WTC11 (cell line): Measurements from ENCODE around the gene RTEL1. TPM values are rescaled to one million over a fixed set of nuclear protein-coding genes. Genes with fewer than 3 reads are reported as not detected.

Experiments
- ATAC-seq: fragments of 200-7000 bp; cut with Tn5 transposase; 2 replicates; pipeline ENCODE4 v1.10.0; 2021; ENCODE audit warnings: mild to moderate bottlenecking, moderate library complexity
- CTCF ChIA-PET: fragments of 300-600 bp; sonication (Branson Sonifier 250); formaldehyde crosslinking; loops from one replicate; lab custom pipeline; 2021; ENCODE audit warnings: antibody characterized with exemption; lab: Charles Lee
- POLR2A ChIA-PET: fragments of 350-600 bp; sonication (Branson Sonifier 250); formaldehyde crosslinking; loops from one replicate; lab custom pipeline; 2021; ENCODE audit warnings: antibody characterized with exemption; lab: Charles Lee
- DNase-seq: peaks from one replicate; pipeline ENCODE4 v3.0.0; 2021; ENCODE audit warnings: low spot score
- H3K27ac Mint-ChIP-seq: 2 replicates; pipeline ENCODE4 v1.8.0; 2021; ENCODE audit warnings: mixed read lengths
- H3K27me3 Mint-ChIP-seq: 2 replicates; pipeline ENCODE4 v1.8.0; 2021; ENCODE audit warnings: low read depth, mild to moderate bottlenecking, moderate library complexity, mixed read lengths
- H3K36me3 Mint-ChIP-seq: 2 replicates; pipeline ENCODE4 v1.8.0; 2021; ENCODE audit warnings: mixed read lengths
- H3K4me1 Mint-ChIP-seq: 2 replicates; pipeline ENCODE4 v1.8.0; 2022; ENCODE audit warnings: mixed read lengths
- H3K4me3 Mint-ChIP-seq: 2 replicates; pipeline ENCODE4 v1.8.0; 2021; ENCODE audit warnings: mild to moderate bottlenecking, moderate library complexity, mixed read lengths
- H3K9me3 Mint-ChIP-seq: 2 replicates; pipeline ENCODE4 v1.8.0; 2021; ENCODE audit warnings: mixed read lengths
- CBFB ChIP-seq: sonication (generic); formaldehyde crosslinking; IDR thresholded peaks from 2 replicates; pipeline ENCODE4 v1.8.1; 2022; ENCODE audit warnings: mild to moderate bottlenecking, low read depth, missing genetic modification reagents
- ELF4 ChIP-seq: sonication (generic); formaldehyde crosslinking; IDR thresholded peaks from 2 replicates; pipeline ENCODE4 v1.8.1; 2022; ENCODE audit warnings: low read depth, mild to moderate bottlenecking, moderate library complexity, missing genetic modification reagents
- HMGA2 ChIP-seq: fragments of 250-450 bp; sonication (Bioruptor Pico); IDR thresholded peaks from 2 replicates; pipeline ENCODE4 v1.4.0; 2021; ENCODE audit warnings: mild to moderate bottlenecking, moderate library complexity
- MXD4 ChIP-seq: fragments of 250-450 bp; sonication (Bioruptor Pico); IDR thresholded peaks from 2 replicates; pipeline ENCODE4 v1.8.0; 2021; ENCODE audit warnings: mild to moderate bottlenecking, moderate library complexity, borderline replicate concordance
- NFYB ChIP-seq: sonication (generic); formaldehyde crosslinking; conservative IDR thresholded peaks from 2 replicates; pipeline ENCODE4 v1.8.0; 2022; ENCODE audit warnings: low read depth, missing genetic modification reagents
- NR2C2 ChIP-seq: sonication (generic); formaldehyde crosslinking; IDR thresholded peaks from 2 replicates; pipeline ENCODE4 v1.8.0; 2022; ENCODE audit warnings: mild to moderate bottlenecking, missing genetic modification reagents
- PRRX2 ChIP-seq: fragments of 250-450 bp; sonication (Bioruptor Pico); IDR thresholded peaks from 2 replicates; pipeline ENCODE4 v1.8.0; 2021; ENCODE audit warnings: mild to moderate bottlenecking
- SMAD4 ChIP-seq: sonication (generic); formaldehyde crosslinking; IDR thresholded peaks from 2 replicates; pipeline ENCODE4 v1.8.0; 2022; ENCODE audit warnings: mild to moderate bottlenecking, missing genetic modification reagents
- TP53 ChIP-seq: sonication (generic); formaldehyde crosslinking; IDR thresholded peaks from 2 replicates; pipeline ENCODE4 v1.8.1; 2023; ENCODE audit warnings: mild to moderate bottlenecking, missing genetic modification reagents
- ZNF121 ChIP-seq: sonication (generic); formaldehyde crosslinking; IDR thresholded peaks from 2 replicates; pipeline ENCODE4 v1.8.0; 2023; ENCODE audit warnings: missing genetic modification reagents
- ZNF138 ChIP-seq: sonication (generic); formaldehyde crosslinking; conservative IDR thresholded peaks from 2 replicates; pipeline ENCODE4 v1.8.1; 2022; ENCODE audit warnings: mild to moderate bottlenecking, moderate library complexity, missing genetic modification reagents
- total RNA-seq: library from RNA; stranded (reverse); gene quantifications from 3 replicates; pipeline ENCODE4 v1.2.3, GENCODE V29; 2021
- TF ChIP-seq, protein P1 (sequence below): sonication (generic); formaldehyde crosslinking; IDR thresholded peaks from 2 replicates; pipeline ENCODE4 v1.8.1; 2022; ENCODE audit warnings: missing genetic modification reagents, borderline replicate concordance
- TF ChIP-seq, protein P2 (sequence below): sonication (generic); formaldehyde crosslinking; IDR thresholded peaks from 2 replicates; pipeline ENCODE4 v1.8.1; 2023; ENCODE audit warnings: mild to moderate bottlenecking, missing genetic modification reagents, borderline replicate concordance
- TF ChIP-seq, protein P3 (sequence below): sonication (generic); formaldehyde crosslinking; IDR thresholded peaks from 2 replicates; pipeline ENCODE4 v1.8.1; 2022; ENCODE audit warnings: low read depth, mild to moderate bottlenecking, moderate library complexity, missing genetic modification reagents, borderline replicate concordance
- TF ChIP-seq, protein P4 (sequence below): sonication (generic); formaldehyde crosslinking; IDR thresholded peaks from 2 replicates; pipeline ENCODE4 v1.8.0; 2022; ENCODE audit warnings: missing genetic modification reagents
- TF ChIP-seq, protein P5 (sequence below): sonication (generic); formaldehyde crosslinking; IDR thresholded peaks from 2 replicates; pipeline ENCODE4 v1.8.1; 2023; ENCODE audit warnings: mild to moderate bottlenecking, missing genetic modification reagents, moderate library complexity

RTEL1 gene
- total RNA-seq, 1 experiment from 2014 or later: 44.9 TPM

DNA sequence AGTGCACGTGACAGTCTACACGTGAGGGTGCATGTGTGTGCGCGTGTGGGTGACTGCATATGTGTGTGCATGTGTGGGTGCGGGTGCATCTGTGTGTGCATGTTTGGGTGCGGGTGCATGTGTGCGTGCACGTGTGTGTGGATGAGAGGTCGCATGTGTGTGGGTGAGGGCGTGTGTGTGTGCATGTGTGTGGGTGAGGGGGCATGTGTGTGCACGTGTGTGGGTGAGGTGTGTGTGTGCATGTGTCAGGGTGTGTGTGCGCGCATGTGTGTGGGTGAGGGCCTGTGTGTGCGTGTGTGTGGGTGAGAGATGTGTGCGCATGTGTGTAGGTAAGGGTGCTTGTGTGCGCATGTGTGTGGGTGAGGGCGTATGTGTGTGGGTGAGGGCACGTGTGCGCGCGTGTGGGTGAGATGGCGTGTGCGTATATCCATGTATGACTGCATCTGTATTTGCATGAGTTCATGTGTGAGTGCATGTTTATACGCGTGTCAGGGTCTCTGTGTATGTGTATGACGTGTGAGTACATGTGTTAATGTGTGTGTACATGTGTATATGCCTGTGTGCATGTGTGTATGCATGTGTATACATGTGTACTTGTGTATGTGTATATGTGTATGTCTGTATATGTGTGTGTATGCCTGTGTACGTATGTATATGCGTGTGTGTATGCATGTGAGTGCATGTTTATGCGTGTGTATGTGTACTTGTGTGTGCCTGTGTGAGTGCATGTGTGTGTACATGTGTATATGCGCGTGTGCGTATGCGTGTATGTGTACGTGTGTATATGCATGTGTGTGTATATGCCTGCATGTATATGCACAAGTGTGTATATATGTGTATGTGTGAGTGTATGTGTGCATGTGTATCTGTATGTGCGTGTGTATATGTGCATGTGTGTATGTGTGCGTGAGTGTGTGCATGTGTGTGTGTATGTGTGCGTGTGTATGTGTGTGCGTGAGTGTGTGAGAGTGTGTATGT is 74.3 kb downstream of the RTEL1 start:
- POLR2A ChIA-PET: no interaction called here
- ATAC-seq (no peak), DNase-seq (no peak)
- Mint-ChIP-seq H3K9me3 (no peaks in the 10 kb centered on the region), H3K4me3 (no peak overlapping the region), H3K27ac (no peak overlapping the region), H3K4me1 (no peaks in the 10 kb centered on the region), H3K27me3 (no peaks in the 10 kb centered on the region), H3K36me3 (peaks cover 8% of the 10 kb centered on the region; the same call in 1 of the 2 replicates)
- TF ChIP-seq, protein P1, sequence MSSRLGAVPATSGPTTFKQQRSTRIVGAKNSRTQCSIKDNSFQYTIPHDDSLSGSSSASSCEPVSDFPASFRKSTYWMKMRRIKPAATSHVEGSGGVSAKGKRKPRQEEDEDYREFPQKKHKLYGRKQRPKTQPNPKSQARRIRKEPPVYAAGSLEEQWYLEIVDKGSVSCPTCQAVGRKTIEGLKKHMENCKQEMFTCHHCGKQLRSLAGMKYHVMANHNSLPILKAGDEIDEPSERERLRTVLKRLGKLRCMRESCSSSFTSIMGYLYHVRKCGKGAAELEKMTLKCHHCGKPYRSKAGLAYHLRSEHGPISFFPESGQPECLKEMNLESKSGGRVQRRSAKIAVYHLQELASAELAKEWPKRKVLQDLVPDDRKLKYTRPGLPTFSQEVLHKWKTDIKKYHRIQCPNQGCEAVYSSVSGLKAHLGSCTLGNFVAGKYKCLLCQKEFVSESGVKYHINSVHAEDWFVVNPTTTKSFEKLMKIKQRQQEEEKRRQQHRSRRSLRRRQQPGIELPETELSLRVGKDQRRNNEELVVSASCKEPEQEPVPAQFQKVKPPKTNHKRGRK (CRISPR knock-in tag): no peak
- TF ChIP-seq MXD4 (CRISPR knock-in tag): no peak
- TF ChIP-seq TP53 (CRISPR knock-in tag): no peak
- TF ChIP-seq, protein P2, sequence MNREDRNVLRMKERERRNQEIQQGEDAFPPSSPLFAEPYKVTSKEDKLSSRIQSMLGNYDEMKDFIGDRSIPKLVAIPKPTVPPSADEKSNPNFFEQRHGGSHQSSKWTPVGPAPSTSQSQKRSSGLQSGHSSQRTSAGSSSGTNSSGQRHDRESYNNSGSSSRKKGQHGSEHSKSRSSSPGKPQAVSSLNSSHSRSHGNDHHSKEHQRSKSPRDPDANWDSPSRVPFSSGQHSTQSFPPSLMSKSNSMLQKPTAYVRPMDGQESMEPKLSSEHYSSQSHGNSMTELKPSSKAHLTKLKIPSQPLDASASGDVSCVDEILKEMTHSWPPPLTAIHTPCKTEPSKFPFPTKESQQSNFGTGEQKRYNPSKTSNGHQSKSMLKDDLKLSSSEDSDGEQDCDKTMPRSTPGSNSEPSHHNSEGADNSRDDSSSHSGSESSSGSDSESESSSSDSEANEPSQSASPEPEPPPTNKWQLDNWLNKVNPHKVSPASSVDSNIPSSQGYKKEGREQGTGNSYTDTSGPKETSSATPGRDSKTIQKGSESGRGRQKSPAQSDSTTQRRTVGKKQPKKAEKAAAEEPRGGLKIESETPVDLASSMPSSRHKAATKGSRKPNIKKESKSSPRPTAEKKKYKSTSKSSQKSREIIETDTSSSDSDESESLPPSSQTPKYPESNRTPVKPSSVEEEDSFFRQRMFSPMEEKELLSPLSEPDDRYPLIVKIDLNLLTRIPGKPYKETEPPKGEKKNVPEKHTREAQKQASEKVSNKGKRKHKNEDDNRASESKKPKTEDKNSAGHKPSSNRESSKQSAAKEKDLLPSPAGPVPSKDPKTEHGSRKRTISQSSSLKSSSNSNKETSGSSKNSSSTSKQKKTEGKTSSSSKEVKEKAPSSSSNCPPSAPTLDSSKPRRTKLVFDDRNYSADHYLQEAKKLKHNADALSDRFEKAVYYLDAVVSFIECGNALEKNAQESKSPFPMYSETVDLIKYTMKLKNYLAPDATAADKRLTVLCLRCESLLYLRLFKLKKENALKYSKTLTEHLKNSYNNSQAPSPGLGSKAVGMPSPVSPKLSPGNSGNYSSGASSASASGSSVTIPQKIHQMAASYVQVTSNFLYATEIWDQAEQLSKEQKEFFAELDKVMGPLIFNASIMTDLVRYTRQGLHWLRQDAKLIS (CRISPR knock-in tag): no peak
- no peak for TF ChIP-seq ZNF121
- TF ChIP-seq, protein P3, sequence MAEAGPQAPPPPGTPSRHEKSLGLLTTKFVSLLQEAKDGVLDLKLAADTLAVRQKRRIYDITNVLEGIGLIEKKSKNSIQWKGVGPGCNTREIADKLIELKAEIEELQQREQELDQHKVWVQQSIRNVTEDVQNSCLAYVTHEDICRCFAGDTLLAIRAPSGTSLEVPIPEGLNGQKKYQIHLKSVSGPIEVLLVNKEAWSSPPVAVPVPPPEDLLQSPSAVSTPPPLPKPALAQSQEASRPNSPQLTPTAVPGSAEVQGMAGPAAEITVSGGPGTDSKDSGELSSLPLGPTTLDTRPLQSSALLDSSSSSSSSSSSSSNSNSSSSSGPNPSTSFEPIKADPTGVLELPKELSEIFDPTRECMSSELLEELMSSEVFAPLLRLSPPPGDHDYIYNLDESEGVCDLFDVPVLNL: no peak
- no peak for TF ChIP-seq NR2C2 (CRISPR knock-in tag)
- CTCF ChIA-PET: no interaction called here

- peaks cover 8% of the 10 kb centered on the region; the same call in 1 of the 2 replicates for H3K36me3 Mint-ChIP-seq
- ATAC-seq: no peak
Observed at GRCh38 chr20:63733117-63733516, 75.0 kb downstream of the RTEL1 start.

DNA sequence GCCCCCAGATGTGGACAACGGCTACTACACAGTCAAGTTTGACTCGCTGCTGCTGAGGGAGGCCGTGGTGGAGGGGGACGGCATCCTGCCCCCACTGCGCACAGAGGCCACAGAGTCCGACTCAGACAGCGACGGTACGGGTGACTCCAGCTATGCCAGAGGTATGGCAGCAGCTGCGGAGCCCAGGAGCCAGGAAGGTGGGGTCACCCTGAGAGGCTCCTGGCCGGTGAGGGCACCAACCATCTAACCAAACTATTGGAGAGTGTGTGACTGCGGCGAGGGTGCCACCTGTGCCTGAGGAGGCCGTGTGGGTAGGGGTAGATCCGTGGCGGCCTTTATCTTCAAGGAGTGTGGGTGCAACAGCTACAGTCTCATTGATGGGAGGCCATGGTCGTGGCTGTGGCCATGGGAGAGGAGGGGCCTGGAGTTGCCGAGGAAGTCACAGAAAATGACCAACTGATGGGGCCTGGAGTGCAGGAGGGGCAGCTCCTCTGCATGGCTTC is 75.5 kb downstream of the RTEL1 start:
- no peak overlapping the region for H3K4me3 Mint-ChIP-seq
- ChIA-PET POLR2A (no interaction called here), CTCF (no interaction called here)
- DNase-seq (no peak), ATAC-seq (no peak)
- H3K4me1 Mint-ChIP-seq: no peaks in the 10 kb centered on the region
- no peaks in the 10 kb centered on the region for H3K9me3 Mint-ChIP-seq
- peaks cover 8% of the 10 kb centered on the region; the same call in 1 of the 2 replicates for H3K36me3 Mint-ChIP-seq
- no peaks in the 10 kb centered on the region for H3K27me3 Mint-ChIP-seq
- no peak overlapping the region; the same call in 1 of the 2 replicates for H3K27ac Mint-ChIP-seq
- TF ChIP-seq, protein P4, sequence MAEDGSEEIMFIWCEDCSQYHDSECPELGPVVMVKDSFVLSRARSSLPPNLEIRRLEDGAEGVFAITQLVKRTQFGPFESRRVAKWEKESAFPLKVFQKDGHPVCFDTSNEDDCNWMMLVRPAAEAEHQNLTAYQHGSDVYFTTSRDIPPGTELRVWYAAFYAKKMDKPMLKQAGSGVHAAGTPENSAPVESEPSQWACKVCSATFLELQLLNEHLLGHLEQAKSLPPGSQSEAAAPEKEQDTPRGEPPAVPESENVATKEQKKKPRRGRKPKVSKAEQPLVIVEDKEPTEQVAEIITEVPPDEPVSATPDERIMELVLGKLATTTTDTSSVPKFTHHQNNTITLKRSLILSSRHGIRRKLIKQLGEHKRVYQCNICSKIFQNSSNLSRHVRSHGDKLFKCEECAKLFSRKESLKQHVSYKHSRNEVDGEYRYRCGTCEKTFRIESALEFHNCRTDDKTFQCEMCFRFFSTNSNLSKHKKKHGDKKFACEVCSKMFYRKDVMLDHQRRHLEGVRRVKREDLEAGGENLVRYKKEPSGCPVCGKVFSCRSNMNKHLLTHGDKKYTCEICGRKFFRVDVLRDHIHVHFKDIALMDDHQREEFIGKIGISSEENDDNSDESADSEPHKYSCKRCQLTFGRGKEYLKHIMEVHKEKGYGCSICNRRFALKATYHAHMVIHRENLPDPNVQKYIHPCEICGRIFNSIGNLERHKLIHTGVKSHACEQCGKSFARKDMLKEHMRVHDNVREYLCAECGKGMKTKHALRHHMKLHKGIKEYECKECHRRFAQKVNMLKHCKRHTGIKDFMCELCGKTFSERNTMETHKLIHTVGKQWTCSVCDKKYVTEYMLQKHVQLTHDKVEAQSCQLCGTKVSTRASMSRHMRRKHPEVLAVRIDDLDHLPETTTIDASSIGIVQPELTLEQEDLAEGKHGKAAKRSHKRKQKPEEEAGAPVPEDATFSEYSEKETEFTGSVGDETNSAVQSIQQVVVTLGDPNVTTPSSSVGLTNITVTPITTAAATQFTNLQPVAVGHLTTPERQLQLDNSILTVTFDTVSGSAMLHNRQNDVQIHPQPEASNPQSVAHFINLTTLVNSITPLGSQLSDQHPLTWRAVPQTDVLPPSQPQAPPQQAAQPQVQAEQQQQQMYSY (CRISPR knock-in tag): no peak
- TF ChIP-seq SMAD4 (CRISPR knock-in tag) (no peak), PRRX2 (CRISPR knock-in tag) (no peak), CBFB (CRISPR knock-in tag) (no peak), NR2C2 (CRISPR knock-in tag) (no peak), MXD4 (CRISPR knock-in tag) (no peak)
- TF ChIP-seq, protein P5, sequence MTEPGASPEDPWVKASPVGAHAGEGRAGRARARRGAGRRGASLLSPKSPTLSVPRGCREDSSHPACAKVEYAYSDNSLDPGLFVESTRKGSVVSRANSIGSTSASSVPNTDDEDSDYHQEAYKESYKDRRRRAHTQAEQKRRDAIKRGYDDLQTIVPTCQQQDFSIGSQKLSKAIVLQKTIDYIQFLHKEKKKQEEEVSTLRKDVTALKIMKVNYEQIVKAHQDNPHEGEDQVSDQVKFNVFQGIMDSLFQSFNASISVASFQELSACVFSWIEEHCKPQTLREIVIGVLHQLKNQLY (CRISPR knock-in tag): no peak
- TF ChIP-seq, protein P3: no peak

More at GRCh38 chr20:63733117-63733516, 75.0 kb downstream of the RTEL1 start:
- no peak for TF ChIP-seq PRRX2 (CRISPR knock-in tag)
- TF ChIP-seq MXD4 (CRISPR knock-in tag): no peak
- no peak for TF ChIP-seq ZNF138 (CRISPR knock-in tag)
- TF ChIP-seq HMGA2 (CRISPR knock-in tag): no peak
- TF ChIP-seq NFYB (CRISPR knock-in tag): no peak
- TF ChIP-seq, protein P3: no peak
- TF ChIP-seq ELF4 (CRISPR knock-in tag): no peak
- Mint-ChIP-seq H3K27ac (no peak overlapping the region), H3K4me1 (no peaks in the 10 kb centered on the region), H3K9me3 (no peaks in the 10 kb centered on the region), H3K27me3 (no peaks in the 10 kb centered on the region), H3K4me3 (no peak overlapping the region)
- ChIA-PET CTCF (no interaction called here), POLR2A (no interaction called here)
- DNase-seq: no peak
